NCI-H748 (cell line): ENCODE data around the gene C1orf105.
"Not testable (repeated sequence)": the region's sequence is repeated elsewhere in the genome, so short reads cannot be mapped to it uniquely, and the experiment has no call there.

Experiments used
- DNase-seq: peaks from one replicate; lab custom pipeline; 2025; ENCODE audit not compliant: unreplicated experiment; lab: John Stamatoyannopoulos, UW

The C1orf105 gene

DNA sequence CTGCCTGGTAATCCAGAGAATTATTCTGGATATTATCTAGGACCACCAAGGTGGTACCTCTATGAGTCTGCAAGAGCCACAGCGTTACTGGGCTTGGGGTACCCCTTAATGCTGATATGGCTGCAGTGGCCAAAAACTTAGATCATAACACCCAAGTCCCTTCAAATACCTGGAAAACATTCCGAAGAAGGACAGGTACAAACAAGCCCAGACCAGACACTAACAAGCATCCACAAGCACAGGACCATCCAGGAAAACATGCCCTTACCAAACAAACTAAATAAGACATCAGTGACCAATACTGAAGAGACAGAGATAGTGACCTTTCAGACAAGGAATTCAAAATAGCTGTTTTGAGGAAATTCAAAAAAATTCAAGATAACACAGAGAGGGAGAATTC lies 2.9 kb downstream of the C1orf105 start:
- no peak for DNase-seq

DNA sequence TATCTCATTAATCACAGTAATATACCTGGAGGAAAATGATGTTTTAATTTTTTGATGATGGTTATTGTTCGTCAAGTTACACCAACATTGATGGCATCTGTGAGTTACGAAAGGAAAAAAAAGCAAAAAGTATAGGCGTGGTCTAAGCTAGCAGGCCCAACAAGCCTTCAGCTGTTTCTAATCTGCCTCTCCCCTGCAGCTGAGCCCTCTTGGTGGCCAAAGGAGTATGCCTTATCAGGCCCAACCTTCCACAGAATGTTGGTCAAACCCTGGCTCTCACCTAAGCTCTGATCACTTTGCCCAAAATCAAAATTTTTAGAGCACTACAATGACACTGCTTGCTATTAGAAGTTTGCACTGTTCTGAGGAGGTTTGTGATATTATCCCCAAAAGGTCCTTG lies 4.9 kb downstream of the C1orf105 start:
- no peak for DNase-seq

DNA sequence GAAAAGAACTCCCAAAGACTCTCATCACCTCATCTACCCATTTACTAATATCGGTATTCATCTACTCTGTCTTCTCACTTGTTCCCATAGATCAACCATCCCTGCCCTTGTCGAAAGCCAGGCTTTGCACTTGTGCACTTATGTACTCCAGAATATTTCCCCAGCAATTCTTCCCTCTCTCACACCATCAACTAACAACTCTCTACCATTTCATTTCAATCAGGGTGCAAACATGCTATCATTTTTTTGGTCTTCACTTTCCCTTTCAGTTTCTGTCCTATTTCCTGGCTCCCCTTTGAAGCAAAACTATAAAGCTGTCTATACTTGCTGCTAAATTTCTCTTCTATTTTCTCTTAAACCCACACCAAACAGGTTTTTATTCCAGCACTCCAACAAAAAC lies 6.7 kb downstream of the C1orf105 start:
- DNase-seq: no peak

DNA sequence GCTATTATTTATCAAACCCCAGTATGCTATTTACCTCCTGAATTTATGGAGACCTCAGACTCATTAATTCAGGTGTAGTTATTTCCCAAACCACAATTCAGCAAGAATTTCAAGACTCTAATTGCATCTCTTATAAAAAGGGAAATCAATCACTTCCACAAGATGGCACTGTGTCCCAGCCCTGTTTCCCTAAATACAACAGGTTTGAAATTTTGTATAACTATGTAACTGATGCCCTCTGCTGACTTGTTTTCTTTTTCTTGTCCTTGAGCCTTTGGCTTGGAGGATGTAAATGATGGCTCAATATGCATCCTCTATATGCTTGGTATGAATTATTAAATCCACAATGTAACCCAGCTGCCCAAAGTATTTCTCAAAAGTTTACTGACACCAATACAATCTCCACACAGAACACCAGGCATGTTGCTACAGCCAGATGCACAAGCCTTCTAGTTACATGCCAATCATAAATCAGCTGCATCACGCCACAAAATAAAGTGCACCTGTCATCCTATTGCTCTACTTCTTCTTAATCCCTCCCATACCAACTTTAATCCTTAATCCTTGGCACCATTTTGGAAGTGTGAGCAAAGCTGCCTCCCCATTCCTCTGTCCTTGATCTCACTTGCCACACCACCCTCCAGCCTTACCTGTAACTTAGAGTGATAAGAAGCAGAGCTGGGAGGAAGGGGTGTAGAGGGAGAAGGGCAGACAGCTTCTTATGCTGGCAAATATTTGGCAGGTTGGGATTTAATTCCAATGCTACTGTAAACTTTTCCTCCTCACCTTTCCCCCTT lies 9.0 kb downstream of the C1orf105 start:
- DNase-seq: peak; percentile 20

DNA sequence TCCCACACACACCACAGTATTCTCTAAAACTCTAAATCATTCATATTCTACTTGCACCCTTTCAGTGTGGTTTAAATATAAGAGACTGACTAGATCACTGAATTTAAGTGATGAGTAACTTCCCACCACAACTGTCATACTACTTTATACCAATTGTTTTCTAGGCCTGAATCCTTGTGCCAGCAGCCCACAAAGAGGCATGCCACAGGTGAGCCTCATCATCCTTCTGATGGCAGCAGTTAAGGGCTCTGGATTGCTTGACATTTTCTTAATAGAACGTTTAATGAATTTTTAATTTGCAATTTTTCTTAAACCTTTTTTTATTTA lies 9.6 kb downstream of the C1orf105 start:
- no peak for DNase-seq

DNA sequence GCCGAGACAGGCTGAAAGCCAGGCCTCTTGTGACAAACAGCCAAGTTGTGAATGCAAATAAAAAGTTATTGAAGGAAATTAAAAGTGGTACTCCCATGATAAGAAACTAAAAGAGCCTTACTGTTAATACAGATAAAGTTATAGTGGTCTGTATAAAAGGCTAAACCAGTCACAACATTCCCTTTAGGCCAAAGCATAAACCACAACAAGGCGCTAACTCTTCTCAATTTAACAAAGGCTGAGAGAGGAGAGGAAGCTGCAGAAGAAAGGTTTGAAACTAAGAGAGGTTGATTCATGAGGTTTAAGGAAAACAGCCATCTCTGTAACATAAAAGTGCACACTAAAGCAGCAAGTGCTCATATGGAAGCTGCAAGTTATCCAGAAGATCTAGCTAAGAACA lies 10.7 kb downstream of the C1orf105 start:
- DNase-seq: no peak

DNA sequence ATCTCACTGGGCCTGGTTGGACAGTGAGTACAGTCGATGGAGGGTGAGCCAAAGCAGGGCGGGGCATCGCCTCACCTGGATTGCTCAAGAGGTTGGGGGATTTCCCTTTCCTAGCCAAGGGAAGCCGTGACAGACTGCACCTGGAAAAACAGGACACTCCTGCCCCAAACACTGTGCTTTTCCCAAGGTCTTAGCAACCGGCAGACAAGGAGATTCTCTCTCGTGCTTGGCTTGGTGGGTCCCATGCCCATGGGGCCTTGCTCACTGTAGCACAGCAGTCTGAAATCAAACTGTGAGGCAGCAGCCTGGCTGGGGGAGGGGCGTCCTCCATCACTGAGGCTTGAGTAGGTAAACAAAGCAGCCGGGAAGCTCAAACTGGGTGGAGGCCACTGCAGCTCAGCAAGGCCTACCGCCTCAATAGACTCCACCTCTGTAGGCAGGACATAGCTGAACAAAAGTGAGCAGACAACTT lies 11.3 kb downstream of the C1orf105 start:
- DNase-seq: peak; percentile 3

DNA sequence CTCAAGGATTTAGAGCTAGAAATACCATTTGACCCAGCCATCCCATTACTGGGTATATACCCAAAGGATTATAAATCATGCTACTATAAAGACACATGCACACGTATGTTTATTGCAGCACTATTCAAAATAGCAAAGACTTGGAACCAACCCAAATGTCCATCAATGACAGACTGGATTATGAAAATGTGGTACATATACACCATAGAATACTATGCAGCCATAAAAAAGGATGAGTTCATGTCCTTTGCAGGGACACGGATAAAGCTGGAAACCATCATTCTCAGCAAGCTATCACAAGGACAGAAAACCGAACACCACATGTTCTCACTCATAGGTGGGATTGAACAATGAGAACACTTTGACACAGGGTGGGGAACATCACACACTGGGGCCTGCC lies 16.7 kb downstream of the C1orf105 start:
- not testable (repeated sequence) for DNase-seq

DNA sequence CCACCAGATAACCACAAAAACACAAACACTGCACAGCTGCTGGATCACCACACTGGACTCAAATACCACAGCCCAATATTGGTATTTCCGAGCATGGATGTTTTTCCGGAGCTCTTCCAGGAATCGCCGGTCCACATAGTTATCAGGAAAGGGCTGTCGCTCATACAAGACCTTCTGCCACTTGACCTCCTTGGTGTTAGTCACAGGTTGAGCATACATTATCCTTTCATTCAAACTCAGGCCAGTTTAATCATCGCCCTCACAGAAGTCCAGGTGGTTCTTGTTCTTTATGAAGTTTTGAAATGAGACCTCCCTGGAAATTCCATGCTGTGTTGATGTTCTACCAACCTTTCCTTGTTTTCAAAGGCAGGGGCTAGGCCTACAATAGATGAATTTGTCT lies 21.9 kb downstream of the C1orf105 start:
- no peak for DNase-seq

DNA sequence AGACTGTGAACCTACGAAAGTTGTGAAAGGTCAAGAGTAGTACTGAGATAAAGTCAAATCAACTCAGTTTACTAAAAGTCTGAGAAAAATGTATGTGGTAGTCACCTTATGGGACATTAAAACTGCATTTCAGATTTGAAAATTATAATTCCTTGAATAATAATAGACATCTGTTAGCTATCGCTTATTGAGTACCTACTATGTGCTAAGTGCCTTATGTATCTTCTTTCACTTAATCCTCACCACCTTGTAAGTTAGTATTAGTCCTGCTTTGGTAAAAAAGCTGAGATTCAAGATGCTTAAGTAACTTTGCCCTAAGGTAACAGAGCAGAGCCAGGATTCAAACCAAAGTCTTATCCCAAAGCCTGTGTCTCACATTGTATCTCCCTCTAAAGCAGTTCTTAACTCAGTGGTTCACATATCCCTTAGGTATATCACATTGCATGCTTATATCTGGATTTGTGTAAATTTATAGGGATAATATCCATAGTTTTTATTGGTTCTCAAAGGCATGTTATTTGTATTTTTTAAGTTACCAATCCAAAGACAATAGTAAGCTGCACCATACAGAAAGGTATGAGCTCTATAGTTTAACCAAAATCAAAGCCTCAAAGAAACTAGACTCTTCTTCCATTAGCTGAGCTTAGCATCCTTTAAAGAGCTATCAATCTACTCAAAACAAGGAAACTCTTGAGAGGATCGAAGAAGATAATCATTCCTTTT lies 22.5 kb downstream of the C1orf105 start:
- DNase-seq: no peak

DNA sequence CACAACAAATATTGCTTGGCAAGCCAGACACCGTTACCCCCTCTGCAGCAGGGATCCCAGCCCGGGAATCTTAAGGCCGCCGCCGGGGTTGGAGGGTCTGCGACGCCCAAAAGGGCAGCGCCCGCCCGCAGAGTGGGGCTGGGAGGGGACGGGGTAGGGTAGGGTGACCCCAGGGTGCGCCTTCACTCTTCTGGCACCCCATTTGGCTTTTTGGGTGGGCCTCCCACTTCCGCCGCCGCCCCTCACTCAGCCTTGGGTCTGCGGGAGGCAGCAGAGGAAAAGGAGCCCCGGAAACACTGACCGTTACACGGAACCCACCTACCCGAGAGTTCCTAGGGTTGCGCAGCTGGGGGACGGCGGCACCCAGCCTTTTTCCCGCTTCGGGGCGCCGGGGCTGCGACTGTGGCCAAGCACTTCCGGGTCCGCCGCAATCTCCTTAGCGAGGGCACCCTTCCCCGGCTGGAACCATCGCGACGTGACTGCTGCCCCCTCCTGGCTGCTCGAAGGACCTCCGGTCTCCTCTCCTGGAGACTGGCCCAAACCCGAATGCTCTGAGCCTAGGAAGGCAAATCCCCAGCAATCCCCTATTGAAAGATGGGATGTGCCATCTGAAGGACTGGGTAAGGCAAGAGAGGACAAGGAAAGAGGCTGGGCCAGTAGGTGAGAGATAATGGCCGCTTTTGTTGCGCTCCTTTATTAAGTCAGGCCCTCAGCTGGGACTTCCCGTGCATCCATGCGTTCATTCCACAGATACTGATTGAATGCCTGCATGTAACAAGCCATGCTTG lies 23.4 kb downstream of the C1orf105 start, which contains the start of gene PIGC:
PIGC (minus strand) TSS at position 404 of the 788 bp plus-strand sequence. CDS start 1,447 bp downstream, outside the sequence.
- peak; percentile 80 for DNase-seq

DNA sequence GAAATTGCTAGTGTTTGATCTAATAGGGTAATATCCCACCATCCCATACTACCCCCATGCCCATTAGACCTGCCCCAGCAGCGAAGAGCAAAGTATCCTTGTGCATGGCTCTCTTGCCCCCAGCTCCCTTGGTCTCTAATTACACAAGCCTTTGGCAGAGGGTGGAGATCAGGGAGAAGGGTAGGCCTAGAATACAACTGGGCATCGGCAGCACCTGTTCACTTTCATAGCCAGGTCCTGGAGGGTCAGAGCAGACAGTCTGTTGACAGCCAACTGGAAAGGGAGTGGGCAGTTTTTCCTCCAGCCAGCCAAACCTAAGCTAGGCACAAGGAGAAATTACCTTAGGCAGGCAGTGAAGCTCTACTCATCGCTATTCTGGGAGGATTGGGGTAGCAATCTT lies 26.1 kb downstream of the C1orf105 start:
- no peak for DNase-seq

DNA sequence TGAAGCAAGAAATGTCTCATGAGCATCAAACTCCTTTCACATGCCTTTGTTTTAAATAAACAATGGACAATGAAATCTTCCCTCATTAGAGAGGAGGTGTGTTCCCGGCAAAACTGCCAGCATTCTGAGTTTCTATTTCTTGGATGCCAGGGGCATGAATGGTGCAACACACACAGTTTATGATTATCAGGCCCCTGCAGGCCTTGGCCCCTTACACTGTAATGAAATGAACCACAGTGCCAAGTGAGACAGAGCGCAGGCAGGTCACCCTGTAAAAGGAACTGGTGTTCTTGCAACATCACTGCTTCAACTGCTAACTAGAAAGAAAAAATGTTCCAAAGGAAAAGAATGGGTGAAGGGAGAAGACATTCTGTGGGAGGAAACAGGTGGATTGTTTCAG lies 27.2 kb downstream of the C1orf105 start:
- no peak for DNase-seq

DNA sequence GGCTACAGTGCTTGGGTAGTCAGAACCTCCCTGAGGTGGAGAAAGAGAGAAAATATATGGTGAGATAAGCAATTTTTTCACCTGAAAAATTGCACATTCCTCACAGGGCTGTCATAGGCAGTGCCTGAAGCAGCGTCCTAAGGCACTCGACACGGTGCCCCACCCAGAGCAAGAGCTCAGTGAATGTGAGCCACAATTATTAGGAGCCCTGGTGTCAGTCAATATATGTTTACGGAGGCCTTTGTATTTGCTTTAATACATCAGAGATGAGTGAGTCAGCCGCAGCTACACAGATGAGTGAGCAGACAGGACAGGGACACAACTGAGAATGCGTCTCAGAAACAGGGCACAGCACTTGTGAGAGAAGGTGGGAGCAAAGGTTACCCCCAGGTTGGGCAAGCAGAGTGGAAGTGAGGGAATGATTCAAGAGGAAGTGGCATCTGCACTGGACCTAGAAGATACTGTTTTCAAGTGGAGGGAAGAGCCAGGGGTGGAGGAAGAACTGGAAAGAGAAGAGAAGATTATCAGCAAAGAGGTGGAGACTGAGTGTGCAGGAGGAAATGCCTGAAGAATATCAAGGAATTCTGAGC lies 28.6 kb downstream of the C1orf105 start:
- DNase-seq: no peak

DNA sequence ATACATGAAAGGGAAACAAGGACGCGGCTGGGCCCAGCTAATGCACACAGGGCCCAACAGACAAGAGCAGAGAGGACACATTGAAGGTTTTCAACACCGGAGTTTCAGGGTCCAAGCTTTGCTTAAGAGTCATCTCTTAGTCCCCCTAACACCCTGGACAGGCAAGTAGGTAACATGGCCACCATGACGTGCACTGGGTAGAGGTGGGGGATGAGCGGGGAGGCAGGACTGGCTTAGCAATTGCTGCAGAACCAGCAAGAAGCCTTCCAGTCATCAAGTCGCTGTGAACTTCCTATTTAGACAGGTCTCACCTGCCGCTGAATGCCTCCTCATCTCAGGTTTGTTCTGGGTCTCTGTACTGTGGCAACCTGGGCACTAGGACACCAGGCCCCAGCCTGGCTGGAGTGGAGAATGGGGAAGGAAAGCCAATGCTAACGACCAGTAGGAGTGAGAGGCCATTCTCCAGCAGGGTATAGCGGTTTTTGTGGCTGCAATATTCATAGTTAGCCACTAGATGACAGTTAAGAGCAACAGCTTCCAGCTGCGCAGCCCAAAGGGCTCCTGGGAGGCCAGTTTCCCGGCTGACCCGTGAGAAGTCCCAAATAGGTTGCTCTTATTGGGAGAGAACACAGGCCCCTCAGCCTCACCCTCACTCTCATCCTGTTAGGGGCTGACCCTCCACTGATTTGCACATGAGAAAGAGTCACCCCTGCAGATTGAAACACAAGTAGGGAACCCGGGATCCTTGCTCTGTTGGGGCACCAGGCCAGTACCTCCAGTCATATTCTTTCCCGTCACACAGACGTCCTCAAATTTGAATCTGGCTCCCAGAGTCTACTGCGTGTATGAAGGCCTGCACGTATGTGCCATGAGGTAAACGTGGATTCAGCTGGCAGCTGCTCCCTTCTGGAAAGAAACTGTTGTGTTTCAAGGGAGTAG lies 29.4 kb downstream of the C1orf105 start:
- peak; percentile 37 for DNase-seq

DNA sequence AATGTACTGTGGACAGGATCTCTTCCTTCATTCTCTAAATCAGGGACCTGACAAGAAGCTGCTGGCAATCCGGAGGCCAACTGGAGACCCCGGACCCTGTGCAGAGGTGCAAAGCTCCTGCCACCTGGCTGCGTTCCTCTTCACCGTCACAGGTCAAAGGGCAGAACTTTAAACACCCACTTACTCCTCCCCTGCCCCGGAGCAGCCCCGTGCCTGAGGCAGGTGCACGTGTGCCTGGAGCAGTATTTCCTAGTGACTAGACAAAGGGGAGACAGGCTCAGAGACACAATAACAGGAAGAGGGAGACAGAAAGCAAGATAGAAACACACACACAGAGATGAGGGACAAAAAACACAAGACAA lies 30.0 kb downstream of the C1orf105 start:
- DNase-seq: peak; percentile 0

DNA sequence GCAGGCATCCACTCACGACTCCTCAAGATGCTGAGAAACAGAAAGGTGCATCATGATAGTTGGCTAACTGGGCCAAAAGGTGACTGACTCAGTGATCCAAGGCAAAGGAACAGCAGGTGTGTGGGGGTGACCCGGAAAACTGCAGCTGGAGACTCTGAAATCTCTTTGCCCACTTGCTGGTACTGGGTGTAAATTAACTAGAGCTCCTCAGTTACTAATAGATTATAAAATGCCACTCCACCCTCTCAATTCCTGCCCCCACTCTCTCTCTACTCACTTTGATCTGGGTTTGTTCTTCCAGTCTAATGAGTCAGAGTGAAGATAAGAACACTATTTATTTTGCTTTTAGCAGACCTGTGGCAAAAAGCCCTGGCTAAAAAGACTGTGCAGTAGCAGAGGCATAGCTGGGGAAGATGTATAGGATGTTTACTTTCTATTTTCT lies 30.5 kb downstream of the C1orf105 start:
- DNase-seq: no peak

DNA sequence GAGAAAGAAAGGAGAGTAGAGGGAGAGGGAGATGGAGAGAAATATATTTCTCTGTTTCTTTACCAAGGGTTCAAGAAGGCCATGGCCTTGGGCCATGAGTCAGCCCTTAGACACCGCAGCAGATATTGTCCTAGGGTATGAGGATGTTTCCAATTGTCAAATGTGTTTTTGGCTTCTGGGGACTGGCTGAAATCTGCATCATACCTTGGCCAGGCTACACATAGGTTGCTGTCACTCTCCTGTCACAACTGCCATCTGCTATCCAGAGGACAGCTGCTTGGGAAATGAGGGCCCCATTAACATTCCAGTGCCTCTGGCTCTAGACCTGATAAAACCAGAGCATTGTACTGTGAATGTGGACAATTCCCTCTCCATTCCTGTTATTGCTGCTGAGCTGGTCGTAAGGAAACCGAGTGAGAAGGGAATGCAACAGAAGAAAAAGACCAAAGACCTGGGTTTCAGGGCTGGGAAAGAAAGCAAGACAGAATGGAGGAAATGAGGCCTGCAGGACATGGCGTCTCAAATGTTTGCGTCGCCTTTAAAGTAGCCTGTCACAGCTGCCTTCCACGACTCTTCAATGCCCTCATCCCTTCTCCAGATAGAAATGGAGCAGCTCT lies 32.2 kb downstream of the C1orf105 start:
- no peak for DNase-seq

DNA sequence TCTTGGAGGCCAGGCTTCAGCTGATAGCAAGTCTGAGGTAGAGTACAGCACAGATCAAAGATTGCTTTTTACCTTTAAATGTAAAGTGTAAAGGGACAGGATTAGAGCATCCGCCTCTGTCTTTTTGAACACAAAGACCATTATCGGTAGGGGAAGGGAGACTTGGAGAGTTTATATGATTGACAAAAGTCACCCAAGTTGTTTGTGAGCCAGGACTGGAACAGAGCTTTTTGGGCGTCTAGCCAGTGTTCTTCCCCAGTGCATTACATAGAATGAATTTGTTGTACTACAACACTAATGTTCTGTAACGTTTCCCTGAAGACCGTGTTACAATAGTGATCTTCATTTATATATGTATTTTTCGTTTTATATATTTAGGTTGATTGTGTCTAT lies 32.7 kb downstream of the C1orf105 start:
- DNase-seq: no peak

DNA sequence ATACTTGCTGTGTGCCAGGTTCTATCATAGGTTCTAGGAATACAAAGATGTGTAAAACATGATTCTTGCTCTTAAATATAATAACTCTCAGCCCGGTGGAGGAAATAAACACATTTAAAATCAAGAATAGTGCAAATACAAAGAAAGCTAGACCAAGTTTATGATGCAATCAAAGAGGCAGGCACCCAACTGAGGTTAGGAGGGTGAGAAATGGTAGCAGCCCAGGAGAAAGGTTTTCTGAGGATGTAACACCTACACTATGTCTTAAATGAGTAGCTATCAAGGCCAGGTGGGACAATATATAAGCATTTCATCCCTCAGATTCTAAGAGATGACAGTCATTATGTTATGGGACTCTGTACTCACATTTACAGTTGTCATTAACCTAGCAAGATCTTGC lies 33.1 kb downstream of the C1orf105 start:
- DNase-seq: no peak
